HG03558 (cell line): ENCODE data around the gene LIN54.

Experiments
- ATAC-seq: cut with Tn5 transposase; IDR thresholded peaks from one replicate; pipeline ENCODE4 v1.9.1; 2021; ENCODE audit warnings: moderate number of reproducible peaks; ENCODE audit not compliant: unreplicated experiment; ENCODE audit errors: extremely low read depth

Gene LIN54

DNA sequence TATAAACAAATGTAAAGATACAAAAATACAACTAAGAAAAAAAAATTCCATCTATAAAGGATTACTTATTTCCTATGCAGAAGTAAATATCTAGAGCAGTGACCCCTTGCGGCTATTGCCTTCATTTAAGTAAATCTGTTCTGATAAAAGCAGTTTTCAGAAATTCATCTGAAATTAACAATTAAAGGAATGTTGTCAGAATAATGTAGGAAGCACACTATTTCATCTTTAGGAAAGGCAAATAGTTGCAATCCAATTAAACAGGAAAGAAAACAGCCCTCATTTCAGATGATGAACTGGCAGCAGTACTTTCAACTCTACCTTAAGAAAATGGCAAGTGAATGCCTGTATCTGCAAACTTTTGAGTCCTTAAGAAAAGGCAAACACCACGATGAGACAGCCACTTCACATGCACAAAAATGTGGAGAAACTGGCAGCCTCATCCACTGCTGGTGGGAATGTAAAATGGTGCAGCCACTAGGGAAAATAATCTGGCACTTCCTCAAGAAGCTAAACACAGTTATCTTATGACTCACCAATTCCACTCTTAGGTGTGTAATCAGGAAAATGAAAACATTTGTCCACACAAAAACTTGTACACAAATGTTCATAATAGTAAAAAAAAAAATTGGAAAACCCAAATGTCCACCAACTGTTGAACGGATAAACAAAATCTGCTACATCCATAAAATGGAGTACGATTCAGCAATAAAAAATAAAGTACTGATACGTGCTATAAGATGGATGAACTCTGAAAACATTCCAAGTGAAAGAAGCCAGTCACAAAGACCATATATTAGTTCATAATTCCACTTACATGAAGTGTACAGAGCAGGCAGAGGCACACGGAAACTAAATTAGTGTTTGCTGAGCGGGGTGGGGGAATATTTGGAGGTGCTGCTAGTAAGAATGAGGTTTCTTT, 112.0 kb downstream of the LIN54 start:
- ATAC-seq = no peak

DNA sequence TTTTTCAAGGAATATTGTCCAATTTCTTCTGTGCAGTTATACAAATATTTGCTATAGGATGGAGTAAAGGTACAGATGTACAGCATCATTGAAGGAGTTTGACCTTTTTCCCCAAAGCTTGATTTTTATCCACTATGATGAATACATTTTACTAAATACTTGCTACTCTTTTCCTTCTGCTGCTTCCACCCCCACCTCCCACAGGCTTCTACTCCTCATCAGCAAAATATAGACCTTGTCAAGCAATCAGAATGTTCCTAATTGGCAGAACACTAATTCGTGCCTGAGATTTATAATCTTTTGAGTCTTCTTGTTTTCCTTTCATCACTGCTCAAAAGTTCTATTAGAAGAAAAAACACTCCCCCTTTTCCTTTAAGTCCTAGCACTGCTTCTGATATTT, 113.9 kb downstream of the LIN54 start:
- ATAC-seq = no peak

DNA sequence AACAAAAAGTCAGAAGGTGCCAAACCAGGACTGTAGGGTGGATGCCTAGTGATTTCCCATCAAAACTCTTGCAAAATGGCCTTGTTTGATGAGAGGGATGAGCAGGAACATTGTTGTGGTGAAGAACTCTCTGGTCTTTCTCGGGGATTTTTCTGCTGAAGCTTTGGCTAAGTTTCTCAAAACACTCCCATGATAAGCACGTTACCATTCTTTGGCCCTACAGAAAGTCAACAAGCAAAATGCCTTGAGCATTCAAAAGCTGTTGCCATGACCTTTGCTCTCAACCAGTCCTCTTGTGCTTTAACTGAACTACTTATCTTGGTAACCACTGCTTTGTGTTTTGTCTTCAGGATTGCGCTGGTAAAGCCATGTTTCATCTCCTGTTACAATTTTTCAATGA, 116.7 kb downstream of the LIN54 start:
- no peak for ATAC-seq

DNA sequence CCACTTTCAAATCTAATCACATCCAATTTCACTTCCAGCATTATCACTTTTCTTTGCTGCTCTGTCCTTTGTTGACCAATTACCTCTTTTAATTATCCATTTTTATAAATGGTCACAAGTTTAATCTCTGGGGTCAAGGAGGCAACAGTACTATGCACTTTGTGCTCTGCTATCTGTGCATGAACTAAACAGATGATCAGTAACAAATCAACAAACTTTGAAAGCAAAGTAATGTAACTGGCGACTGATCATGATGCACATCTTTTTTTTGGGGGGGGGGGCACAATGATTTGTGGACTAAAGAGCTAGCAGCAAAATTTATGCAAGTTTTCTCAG, 118.2 kb downstream of the LIN54 start:
- ATAC-seq = no peak

DNA sequence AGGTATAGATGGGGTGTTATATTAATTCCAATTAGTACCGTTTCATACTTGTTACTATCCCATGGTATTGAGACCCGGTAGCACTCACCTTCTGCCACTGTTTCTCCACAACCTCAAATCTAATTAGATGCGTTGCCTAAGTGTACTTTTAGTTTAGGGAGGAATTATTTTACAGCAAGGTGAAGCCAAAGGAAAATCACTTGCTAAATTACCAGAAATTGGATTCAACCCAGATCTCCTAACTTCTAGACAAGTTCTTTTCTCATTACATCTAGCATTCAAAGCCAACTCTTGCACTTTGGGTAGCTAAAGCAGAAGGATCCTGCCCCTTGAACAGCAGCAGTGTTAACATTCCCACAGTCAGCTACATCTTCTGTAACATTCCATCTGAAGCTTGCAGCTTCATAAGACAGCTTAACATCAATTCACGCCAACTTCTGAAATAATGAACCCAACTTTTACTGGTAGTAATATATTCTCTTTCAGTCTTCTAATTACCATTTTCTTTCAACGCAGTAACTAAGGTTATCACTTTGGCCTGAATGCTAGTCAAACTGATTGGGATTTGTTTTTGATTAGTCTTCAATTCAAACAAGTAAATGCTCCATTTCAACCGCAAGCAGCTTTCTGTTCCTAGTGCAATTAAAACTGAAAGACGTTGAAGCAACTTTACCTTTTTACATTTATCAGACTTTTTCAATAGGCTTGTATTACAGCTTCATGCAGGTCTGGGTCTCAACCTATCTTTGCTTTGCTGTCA, 118.7 kb downstream of the LIN54 start:
- no peak for ATAC-seq

DNA sequence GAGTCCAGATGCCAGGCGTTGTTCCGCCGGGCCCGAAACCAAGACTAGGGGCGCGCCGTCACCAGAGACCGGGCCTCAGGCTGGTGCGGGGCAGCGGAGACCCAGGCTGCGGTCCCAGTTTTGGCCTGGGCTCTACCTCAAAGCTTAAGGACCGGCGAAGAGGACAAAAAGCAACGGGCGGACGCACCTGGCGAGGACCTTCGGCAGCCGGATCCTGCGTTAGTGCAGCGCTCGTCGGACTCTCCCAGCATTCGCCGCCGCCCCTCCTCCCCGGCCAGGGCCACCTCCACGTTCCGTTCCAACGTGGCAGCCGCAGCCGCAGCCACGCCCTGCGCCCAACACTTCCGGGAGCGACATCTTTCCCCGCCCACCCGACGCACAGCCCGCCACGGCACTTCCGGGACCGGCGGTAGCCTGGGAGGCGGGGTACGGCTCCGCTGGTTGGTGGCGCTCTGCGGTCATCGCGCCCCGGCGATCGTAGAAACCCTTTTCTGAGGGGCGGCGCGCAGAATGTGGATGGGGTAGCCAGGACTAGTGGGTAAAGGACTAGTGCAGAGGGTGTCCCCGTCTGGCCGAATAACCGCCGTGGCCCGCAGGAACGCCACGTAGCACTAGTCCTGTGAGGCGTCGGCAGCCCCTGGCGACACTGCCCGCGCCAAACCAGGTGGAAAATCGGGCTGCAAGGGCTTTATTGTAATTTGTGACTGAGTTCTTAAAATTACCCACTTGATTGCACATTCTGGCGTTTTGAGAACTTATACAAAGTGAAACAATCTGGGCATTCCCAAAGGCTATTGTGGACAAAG, 119.5 kb downstream of the LIN54 start, which contains the start of gene SEC31A:
Gene SEC31A (minus strand): TSS at position 253 of the 806 bp plus-strand sequence. CDS start 9,217 bp downstream, outside the sequence.
- peak; percentile 81 for ATAC-seq

DNA sequence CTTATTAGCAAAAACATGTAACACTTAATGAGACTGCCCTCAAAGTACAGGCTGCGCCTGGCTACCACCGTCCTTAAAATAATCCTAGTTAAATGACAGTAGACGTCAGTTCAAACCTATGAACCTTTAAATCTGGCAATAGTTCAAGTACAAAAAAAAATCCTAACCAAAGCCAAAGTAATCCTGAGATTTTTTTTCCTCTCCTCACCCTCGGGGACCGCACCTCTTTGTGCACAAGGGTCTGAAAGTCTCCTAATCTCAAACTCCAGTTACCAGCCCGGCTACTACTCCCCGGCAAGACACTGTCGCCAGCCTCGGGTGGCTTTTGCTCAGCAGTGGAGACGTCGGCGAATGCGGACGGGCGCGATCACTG, 120.1 kb downstream of the LIN54 start:
- ATAC-seq = peak; percentile 24

DNA sequence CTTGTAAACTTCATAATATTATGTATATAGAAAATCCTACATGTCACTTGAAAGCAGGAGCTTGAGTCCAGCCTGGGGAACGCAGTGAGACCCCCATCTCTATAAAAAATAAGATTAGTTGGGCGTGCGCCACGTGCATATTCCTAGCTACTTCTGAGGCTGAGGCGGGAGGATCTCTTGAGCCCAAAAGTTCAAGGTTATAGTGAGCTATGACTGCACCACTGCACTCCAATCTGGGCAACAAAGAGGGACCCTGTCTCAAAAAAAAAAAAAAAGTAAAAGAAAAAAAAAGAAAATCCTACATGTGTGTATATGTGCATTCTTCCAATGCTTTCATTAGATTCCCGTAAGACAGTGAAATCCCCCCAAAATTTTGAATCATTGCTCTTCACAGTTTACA, 121.3 kb downstream of the LIN54 start:
- ATAC-seq = no peak

DNA sequence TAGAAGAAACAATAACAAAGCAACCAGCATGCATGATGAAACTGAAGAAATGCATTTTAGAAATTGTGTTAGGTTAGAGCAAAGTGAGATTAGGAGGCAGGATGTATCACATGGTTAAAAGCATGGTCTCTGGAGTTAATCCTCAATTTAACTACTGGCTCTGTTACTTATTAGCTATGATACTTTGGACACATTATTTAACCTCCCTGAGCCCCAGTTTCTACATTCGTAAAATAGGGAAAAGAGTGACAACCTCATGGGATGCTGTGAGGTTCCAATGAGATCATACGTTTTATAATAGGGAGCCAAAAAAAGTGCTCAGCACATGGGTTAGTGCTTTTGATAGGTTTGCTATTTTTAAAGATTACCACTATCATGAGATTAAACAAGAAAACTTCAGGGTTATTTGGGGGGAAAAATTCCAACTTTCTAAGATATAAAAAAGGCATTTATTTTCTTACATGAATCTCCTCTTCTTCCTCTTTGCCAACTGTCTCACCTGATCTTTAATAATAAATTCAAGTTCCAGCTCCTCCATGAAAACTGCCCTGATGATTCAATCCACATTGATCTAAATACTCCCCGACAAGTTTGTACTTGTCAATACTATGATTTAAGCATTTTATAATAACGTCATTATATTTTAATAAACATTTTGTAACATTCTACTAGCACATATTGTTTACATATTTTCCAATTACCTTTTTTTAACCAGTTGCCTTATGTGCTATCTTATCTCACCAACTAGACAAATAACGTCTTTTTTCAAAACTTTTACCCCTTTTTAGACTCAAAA, 124.3 kb downstream of the LIN54 start:
- no peak for ATAC-seq

DNA sequence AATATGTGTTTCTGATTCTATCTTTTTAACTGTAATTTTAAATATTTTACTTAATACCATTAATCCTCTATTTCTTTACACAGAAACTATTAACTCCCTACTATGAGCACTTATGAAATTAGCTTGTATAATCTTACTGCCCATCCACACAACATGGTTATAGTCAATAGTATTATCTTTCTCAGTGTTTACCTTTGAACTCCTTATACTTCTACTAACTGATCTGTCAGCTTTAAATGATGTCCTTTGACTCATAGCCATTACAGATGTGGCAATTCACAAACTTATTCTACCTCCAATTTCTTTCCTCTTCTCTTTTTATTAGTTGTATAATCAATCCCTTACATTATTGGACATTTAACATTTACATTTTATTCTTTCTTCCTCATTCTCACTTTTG, 125.2 kb downstream of the LIN54 start:
- ATAC-seq = no peak
